Middle frontal gyrus (tissue), 1 donor: ENCODE data around the gene KCTD2.
"Not testable (repeated sequence)": the region's sequence is repeated elsewhere in the genome, so short reads cannot be mapped to it uniquely, and the experiment has no call there.

Source experiments
- DNase-seq: peaks from one replicate; pipeline ENCODE4 v3.0.0-alpha.2; 2015; ENCODE audit warnings: low spot score; ENCODE audit errors: extremely low spot score

KCTD2 gene

GRCh38 chr17:75049706-75050105, 2.7 kb downstream of the KCTD2 start:
- DNase-seq, result no peak

DNA sequence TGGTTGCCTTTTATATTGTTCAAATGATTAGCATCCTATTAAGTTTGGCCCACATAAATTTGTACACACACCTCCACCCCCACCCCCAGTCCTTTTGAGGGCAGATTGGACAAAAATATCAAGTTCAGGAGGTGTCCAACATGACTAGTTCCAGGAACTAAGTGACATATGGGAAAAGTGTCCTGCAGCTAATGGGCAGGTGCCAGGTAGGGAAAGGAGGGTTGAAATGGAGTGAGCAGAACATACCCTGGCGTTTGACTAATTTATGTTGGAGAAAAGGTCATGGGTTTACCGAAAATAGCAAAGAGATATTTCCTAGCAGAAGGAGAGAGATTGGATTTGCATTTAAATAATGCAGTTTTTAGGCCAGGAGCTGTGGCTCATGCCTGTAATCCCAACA, 4.9 kb downstream of the KCTD2 start:
- DNase-seq, result no peak

DNA sequence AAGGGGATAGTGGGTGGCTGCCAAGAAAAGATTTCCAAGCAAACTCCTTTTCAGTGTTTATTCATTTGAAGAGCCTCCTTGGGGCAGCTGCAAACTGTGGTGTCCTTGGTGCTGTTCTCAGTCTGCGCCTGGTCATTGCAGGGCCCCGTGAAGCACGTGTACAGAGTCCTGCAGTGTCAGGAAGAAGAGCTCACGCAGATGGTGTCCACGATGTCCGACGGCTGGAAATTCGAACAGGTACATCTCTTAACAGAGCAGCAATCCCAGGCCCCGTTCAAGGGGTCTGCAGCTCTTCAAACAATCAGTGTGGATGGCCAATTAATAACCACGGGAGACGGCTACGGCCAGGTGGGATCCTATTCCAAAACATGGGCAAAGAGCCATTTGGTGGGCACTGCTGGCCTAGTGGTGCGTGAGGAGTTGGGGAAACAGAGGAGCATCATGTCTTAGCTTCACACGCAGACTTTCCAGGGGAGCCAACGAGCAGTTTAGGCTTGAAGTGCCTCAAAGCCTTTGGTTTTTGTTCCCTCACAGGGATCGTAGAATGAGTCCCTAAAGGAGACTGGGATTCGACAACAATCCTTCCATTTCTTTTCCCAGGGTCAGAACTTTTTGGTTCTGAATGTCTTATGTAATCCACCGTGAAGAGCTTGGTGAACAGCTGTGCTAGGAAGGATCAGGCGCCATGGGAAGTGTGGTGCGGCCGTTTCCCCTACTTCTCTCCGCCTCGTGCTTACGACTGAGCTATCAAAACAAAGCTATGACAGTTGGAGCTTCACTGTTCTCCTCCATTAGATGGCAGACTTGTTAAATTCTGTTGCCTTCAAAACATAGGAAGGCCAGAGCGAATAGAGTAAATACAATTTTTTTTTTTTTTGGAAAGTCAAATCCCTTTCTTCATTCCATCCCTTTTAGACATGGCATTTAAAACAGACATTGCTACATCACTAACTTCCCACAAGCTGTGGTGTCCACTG, 12.6 kb downstream of the KCTD2 start:
- peak; percentile 70 for DNase-seq

- DNase-seq, result no peak
Measured at GRCh38 chr17:75060434-75061054, 13.5 kb downstream of the KCTD2 start.

GRCh38 chr17:75061055-75061438, 14.0 kb downstream of the KCTD2 start:
- DNase-seq, result no peak

DNA sequence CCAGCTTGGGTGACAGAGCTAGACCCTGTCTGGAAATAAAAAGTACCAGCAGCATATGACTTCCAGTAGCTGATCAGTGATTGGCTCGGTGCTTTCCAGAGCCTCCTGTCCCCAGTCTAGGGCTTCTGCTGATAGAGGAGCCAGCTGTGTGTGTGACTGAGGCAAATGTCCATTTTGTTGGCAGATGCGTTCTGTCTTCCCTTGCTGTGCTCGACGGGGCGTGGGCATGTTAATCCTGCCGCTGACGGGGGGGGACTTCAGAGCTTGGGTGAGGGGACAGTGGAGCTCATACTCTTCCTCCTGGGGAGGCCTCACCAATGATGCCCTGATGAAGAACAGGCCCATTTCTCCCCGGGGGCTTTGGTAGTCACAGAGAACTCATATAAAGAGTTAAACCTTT, 14.6 kb downstream of the KCTD2 start:
- DNase-seq, result no peak

DNA sequence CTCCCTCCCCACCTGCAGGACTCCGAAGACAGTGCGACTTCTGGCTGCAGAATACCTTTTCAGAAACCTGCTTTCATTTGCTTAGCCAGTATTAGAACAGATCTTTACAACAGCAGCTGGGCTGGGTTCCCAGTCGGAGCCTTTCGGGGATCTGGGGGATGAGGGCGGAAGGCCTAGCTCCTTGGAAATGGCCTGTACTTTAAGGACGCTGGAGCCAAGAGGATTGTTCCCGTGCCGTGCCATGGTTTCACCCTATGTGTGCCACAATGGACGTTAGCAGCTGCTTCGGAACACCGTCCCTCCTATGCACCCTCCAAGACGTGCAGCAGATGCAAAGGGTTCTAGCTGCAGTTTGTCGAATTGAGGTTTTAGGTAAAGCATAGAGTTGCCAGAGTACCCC, 16.2 kb downstream of the KCTD2 start:
- no peak for DNase-seq

GRCh38 chr17:75063626-75064025, 16.6 kb downstream of the KCTD2 start:
- no peak for DNase-seq

DNA sequence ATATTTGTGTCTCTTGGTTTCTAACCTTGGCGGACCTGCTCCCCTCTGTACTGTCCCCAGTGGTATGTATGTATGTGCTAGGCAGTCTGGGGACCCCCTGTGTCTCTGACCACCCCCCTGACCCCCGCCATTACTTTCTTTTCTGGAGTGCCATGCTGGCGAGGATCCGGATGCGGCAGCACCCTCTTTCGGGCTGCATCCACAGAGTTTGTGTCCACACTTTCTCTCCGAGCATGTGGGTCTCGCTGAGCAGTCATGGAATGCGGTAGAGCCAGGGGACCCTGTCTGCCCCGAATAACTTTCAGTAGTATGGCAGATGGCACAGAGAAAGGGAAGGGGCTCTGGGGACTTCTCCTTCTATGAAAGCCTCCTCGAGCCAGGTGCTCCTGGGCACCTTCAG, 17.0 kb downstream of the KCTD2 start:
- no peak for DNase-seq

GRCh38 chr17:75064460-75064859, 17.4 kb downstream of the KCTD2 start:
- no peak for DNase-seq

- DNase-seq, result no peak
Measured at GRCh38 chr17:75064867-75065561, 18.0 kb downstream of the KCTD2 start.

DNA sequence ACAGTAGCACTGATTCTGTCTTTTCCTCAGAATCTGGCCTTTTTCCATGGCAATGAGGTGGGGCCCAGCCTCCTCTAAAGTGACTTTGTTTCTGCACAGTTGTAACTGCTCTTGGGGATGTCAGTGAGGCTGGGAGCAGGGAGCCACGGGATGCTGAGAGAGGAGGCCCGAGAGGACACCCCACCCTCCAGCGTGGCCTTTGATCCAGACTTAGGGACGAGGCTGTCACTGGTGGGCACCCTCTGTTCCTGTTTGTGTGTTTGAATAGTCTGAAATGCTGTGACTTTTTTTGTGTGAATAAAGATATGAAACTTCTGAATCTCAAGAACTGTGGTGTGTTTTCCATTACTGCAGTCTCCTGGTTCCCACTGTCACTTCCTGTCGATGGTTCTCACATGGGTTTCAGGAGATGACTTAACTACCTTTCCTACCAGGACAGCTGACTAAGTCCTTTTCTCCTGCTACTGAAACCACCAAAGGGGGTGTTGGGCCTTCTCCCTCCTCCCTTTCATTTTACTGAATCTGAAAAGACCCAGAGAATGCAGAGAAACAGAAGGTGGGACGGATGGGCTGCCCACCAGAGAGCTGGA, 18.6 kb downstream of the KCTD2 start:
- DNase-seq, result no peak

- no peak for DNase-seq
Measured at GRCh38 chr17:75067856-75068255, 20.8 kb downstream of the KCTD2 start.

DNA sequence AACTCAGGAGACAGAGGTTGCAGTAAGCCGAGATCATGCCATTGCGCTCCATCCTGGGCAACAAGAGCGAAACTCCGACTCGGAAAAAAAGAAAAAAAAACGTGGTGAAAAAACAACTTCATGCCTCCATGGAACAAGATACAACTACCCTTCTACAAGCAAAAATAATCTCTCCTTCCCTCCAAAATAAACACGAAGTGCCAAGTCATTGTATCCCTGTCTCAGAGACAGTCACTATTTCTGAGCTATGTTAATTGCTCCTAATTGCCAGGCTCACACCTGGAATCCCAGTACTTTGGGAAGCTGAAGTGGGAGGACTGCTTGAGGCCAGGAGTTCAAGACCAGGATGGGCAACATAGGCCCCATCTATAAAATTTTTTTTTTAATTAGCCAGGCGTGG, 21.7 kb downstream of the KCTD2 start:
- DNase-seq, result no peak

GRCh38 chr17:75069783-75070182, 22.8 kb downstream of the KCTD2 start:
- no peak for DNase-seq

GRCh38 chr17:75071478-75072271, 24.6 kb downstream of the KCTD2 start:
- not testable (repeated sequence) for DNase-seq

GRCh38 chr17:75072909-75073308, 25.9 kb downstream of the KCTD2 start:
- not testable (repeated sequence) for DNase-seq

DNA sequence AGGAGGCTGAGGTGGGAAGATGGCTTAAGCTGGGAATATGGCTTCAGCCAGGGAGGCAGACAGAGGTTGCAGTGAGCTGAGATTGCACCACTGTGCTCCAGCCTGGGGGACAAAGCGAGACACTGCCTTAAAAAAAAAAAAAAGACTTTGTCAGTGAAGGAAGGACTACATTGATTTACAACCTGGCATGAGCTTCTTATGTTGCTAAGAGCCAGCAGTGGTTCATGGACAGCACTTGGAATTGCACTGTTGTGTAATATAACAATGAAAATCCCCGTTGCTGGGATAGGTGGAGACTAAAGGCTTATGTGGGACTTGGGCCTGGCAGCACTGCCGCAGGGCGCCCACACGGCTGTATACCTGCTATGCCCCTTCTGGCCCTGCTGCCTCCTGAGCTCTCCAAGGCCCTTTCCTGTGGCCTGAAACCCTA, 26.6 kb downstream of the KCTD2 start:
- no peak for DNase-seq

DNA sequence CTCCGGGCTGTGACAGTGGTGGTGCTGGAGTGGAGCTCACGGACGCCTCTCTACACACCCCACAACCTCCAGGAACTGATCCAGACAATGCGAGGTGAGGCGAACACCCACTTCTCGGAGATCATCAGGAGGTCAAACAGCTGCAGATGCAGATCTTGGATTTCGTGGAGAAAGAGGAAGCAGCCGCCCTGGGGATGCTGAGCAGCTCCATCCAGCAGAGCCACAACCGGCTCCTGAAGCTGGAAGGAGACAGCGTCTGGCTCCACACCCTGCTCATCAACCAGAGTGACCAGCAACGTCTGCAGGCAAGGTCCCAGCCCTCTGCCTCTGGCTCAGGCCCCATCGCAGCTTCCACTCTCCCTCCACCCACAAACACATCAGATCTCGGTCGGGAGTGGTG, 27.5 kb downstream of the KCTD2 start:
- no peak for DNase-seq

DNA sequence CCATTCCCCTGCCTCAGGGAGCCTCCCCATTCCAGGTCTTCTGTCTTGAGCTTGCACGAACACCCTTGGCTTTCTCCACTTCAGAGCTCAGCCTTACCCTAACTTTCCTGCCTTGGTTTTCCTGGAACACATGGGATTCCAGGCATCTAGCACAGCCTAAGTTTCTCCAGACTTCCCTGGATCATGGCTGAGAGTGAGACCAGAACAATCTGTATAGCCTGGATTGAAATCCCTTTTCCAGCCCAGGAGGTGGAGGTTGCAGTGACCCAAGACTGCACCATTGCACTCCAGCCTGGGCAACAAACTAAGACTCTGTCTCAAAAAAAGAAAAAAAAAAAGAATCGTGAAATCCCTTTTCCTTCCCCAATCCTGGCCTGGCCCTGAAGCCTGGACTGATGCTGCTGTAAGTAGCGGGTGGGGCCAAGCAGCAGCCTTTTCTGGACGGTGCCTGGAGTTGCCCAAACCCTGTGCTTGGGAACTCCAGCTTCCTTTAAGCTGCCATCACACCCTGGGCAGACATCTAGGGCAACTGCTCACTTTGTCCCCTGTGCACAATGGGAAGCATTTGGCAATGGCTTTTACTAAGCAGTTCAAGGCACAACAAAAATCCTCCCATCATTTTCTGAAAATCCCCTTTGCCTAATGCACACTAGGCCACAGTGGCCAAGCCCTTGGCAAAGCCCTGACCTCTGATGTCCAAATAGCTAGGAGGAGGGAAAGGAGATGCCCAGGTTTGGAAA, 28.7 kb downstream of the KCTD2 start:
- DNase-seq, result no peak
